ENCODE results near the gene TLCD4.
"Not testable (repeated sequence)": the region's sequence is repeated elsewhere in the genome, so short reads cannot be mapped to it uniquely, and the experiment has no call there.

Gene TLCD4

DNA sequence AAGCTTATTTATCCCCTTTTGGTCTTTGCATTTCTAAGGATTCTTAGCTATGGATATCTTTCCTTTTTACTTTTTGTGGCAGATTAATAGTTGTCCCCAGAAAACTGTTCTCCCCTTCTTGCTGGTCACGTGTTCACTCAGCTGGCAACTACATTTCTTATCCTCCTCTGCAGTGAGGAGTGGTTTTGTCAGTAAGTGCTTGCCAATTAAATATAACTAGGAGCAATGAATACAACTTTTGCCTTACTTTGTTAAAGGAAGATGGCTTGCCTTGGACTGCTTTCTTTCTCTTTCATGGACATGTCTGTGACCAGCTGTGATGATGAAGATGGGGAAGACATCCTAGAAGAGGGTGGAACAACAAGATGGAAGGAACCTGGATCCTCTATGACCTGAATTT lies 28.9 kb upstream of the TLCD4 start:
- H3K9me3 ChIP-seq (ENCODE audit: severe bottlenecking) = no peaks in the 10 kb centered on the region
- ATAC-seq (ENCODE audit: low read depth) = no peak
- no peaks in the 10 kb centered on the region for H3K27me3 ChIP-seq (ENCODE audit: insufficient read depth, poor library complexity, severe bottlenecking)
- no peak for DNase-seq (ENCODE audit: low spot score)
- TF ChIP-seq, protein P1, sequence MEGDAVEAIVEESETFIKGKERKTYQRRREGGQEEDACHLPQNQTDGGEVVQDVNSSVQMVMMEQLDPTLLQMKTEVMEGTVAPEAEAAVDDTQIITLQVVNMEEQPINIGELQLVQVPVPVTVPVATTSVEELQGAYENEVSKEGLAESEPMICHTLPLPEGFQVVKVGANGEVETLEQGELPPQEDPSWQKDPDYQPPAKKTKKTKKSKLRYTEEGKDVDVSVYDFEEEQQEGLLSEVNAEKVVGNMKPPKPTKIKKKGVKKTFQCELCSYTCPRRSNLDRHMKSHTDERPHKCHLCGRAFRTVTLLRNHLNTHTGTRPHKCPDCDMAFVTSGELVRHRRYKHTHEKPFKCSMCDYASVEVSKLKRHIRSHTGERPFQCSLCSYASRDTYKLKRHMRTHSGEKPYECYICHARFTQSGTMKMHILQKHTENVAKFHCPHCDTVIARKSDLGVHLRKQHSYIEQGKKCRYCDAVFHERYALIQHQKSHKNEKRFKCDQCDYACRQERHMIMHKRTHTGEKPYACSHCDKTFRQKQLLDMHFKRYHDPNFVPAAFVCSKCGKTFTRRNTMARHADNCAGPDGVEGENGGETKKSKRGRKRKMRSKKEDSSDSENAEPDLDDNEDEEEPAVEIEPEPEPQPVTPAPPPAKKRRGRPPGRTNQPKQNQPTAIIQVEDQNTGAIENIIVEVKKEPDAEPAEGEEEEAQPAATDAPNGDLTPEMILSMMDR (IDR thresholded peaks at IDR 0.05; ENCODE audit: poor library complexity, severe bottlenecking) = no peak
- H3K27ac ChIP-seq (ENCODE audit: poor library complexity, severe bottlenecking) = no peak overlapping the region
- H3K4me3 ChIP-seq (ENCODE audit: severe bottlenecking) = no peak overlapping the region
- no peaks in the 10 kb centered on the region for H3K36me3 ChIP-seq (ENCODE audit: low read depth)
- peaks cover 12% of the 10 kb centered on the region for H3K4me1 ChIP-seq (ENCODE audit: insufficient read depth, poor library complexity, severe bottlenecking)

DNA sequence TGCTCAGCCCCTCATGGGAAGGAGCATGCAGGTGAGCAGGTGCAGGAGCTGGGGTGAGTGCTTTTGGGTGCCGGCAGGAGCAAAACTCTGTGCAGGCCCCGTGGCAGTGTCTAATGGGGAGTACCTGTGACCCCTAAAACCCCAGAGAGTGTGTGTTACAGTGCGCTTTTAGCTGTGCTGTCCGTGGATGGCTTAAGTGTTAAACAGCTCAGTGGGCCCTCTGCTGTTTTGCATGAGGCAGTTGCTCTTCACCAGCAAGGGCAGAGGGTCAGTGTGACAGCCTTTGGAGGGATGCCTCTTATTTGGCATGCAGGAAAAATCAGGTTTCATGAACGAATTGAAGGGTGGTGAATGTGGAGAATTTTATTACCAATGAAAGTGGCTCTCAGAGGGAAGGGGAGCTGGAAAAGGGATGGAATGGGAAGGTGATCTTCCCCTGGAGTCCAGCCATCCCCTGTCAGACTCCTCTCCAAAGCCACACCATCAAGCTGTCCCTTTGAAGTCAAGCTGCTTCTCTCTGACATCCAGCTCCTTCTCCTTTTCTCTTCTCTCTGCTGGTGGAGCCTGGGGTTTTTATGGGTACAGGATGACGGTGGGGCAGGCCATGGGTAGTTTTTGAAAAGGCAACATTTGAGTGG lies 27.4 kb upstream of the TLCD4 start:
- no peaks in the 10 kb centered on the region for H3K36me3 ChIP-seq (ENCODE audit: low read depth)
- no peak overlapping the region for H3K4me3 ChIP-seq (ENCODE audit: severe bottlenecking)
- ATAC-seq (ENCODE audit: low read depth) (no peak), DNase-seq (ENCODE audit: low spot score) (no peak)
- TF ChIP-seq, protein P1 (IDR thresholded peaks at IDR 0.05; ENCODE audit: poor library complexity, severe bottlenecking) = no peak
- no peak overlapping the region for H3K27ac ChIP-seq (ENCODE audit: poor library complexity, severe bottlenecking)
- H3K4me1 ChIP-seq (ENCODE audit: insufficient read depth, poor library complexity, severe bottlenecking) = peaks cover 12% of the 10 kb centered on the region
- H3K9me3 ChIP-seq (ENCODE audit: severe bottlenecking) = no peaks in the 10 kb centered on the region
- no peaks in the 10 kb centered on the region for H3K27me3 ChIP-seq (ENCODE audit: insufficient read depth, poor library complexity, severe bottlenecking)

DNA sequence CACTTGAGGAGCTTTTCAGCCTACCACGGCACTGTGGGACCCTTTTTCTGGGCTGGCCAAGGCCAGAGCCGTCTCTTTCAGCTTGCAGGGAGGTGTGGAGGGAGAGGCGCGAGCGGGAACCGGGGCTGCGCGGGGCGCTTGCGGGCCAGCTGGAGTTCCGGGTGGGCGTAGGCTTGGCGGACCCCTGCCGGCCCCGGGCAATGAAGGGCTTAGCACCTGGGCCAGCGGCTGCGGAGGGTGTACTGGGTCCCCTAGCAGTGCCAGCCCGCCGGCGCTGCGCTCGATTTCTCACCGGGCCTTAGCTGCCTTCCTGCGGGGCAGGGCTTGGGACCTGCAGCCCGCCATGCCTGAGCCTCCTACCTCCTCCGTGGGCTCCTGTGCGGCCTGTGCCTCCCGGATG lies 25.9 kb upstream of the TLCD4 start:
- not testable (repeated sequence) for H3K36me3 ChIP-seq (ENCODE audit: low read depth); H3K27me3 ChIP-seq (ENCODE audit: insufficient read depth, poor library complexity, severe bottlenecking); ATAC-seq (ENCODE audit: low read depth); H3K9me3 ChIP-seq (ENCODE audit: severe bottlenecking); H3K27ac ChIP-seq (ENCODE audit: poor library complexity, severe bottlenecking); H3K4me3 ChIP-seq (ENCODE audit: severe bottlenecking); DNase-seq (ENCODE audit: low spot score)
- peaks cover 12% of the 10 kb centered on the region for H3K4me1 ChIP-seq (ENCODE audit: insufficient read depth, poor library complexity, severe bottlenecking)

DNA sequence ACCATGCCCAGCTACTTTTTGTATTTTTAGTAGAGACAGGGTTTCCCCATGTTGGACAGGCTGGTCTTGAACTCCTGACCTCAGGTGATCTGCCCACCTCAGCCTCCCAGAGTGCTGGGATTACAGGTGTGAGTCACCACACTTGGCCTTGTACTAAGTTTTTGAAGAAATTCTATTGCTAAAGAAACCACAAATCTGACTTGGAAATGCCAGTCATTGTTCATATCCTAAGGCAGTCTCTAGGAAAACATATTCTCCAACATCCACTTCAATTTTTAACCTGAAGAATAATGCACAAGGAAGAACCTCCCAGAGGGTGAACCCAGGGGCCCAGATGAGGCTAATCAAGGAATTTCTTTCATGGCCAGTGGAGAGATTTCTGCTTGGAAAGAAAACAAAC lies 24.3 kb upstream of the TLCD4 start:
- not testable (repeated sequence) for H3K27ac ChIP-seq (ENCODE audit: poor library complexity, severe bottlenecking); H3K9me3 ChIP-seq (ENCODE audit: severe bottlenecking); H3K27me3 ChIP-seq (ENCODE audit: insufficient read depth, poor library complexity, severe bottlenecking); ATAC-seq (ENCODE audit: low read depth); H3K4me1 ChIP-seq (ENCODE audit: insufficient read depth, poor library complexity, severe bottlenecking); H3K36me3 ChIP-seq (ENCODE audit: low read depth); DNase-seq (ENCODE audit: low spot score); H3K4me3 ChIP-seq (ENCODE audit: severe bottlenecking)

DNA sequence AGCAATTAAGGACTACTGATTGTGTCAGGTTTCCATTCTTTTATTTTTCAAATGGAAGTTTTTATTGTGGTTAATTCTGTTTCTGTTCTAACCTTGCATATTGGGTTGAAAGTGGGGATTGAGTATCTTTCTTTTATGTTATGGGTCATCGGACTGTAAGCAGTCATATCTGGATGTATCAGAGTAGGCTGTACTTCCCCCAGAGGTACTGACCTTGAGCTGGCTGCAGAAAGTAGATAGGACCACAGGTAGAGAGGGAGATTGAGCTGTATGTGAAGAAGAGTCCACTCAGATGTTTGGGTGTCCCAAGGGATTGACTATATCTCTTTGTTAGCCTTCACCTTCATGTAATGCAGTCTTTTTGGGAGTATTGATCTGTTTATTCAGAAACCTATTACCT lies 23.9 kb upstream of the TLCD4 start:
- no peak overlapping the region for H3K27ac ChIP-seq (ENCODE audit: poor library complexity, severe bottlenecking)
- ATAC-seq (ENCODE audit: low read depth) = no peak

DNA sequence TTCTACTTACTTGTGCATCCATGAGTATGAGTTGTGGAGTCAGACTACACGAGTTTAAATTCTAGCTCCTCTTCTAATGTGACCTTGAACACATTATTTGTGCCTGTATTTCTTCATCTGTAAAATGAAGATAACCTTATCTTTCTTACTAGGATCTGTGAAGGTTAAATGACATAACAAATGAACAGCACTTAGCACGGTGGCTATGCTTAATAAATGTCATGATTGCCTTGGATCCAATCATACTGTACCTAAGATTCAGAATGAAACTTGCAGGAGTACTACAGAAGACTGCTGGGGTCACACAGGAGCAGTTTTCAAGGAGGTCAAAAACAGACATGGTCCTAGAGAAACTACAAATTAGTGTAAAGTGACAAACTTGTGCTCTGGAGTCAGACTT lies 22.2 kb upstream of the TLCD4 start:
- no peak for DNase-seq (ENCODE audit: low spot score)
- no peak for ATAC-seq (ENCODE audit: low read depth)
- Histone ChIP-seq H3K27me3 (ENCODE audit: insufficient read depth, poor library complexity, severe bottlenecking) (no peaks in the 10 kb centered on the region), H3K27ac (ENCODE audit: poor library complexity, severe bottlenecking) (no peak overlapping the region), H3K36me3 (ENCODE audit: low read depth) (no peaks in the 10 kb centered on the region), H3K9me3 (ENCODE audit: severe bottlenecking) (no peaks in the 10 kb centered on the region), H3K4me1 (ENCODE audit: insufficient read depth, poor library complexity, severe bottlenecking) (no peaks in the 10 kb centered on the region), H3K4me3 (ENCODE audit: severe bottlenecking) (no peak overlapping the region)
- TF ChIP-seq, protein P1 (IDR thresholded peaks at IDR 0.05; ENCODE audit: poor library complexity, severe bottlenecking) = no peak

More for the DNA sequence above, 23.9 kb upstream of the TLCD4 start:
- no peak overlapping the region for H3K4me3 ChIP-seq (ENCODE audit: severe bottlenecking)
- H3K9me3 ChIP-seq (ENCODE audit: severe bottlenecking) = no peaks in the 10 kb centered on the region
- no peak for DNase-seq (ENCODE audit: low spot score)
- no peaks in the 10 kb centered on the region for H3K27me3 ChIP-seq (ENCODE audit: insufficient read depth, poor library complexity, severe bottlenecking)
- no peaks in the 10 kb centered on the region for H3K4me1 ChIP-seq (ENCODE audit: insufficient read depth, poor library complexity, severe bottlenecking)
- no peaks in the 10 kb centered on the region for H3K36me3 ChIP-seq (ENCODE audit: low read depth)
- TF ChIP-seq, protein P1 (IDR thresholded peaks at IDR 0.05; ENCODE audit: poor library complexity, severe bottlenecking) = no peak
